ENCODE data around the gene ZFYVE28.

Gene ZFYVE28

GRCh38 chr4:2327579-2327978 lies 90.9 kb downstream of the ZFYVE28 start:
- no peak for DNase-seq

- no peak for DNase-seq
These were observed 93.6 kb downstream of the ZFYVE28 start for GRCh38 chr4:2324891-2325290.

DNA sequence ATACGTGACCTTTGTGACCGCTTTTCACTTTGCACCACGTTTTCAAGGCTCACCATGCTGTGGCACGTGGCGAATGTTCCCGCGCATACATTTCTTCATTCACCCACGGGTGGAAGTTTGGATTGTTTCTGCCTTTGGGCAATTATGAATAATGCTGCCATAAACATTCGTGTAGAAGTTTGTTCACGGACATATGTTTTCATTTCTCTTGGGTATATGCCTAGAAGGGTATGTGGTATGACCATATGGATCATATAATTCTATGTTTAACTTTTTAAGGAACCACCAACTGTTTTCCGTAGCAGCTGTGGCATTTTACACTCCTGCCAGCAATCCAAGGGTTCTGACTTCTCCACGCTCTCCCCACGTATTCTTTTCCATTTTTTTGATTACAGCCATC lies 95.6 kb downstream of the ZFYVE28 start:
- DNase-seq, result no peak

GRCh38 chr4:2322227-2322626 lies 96.2 kb downstream of the ZFYVE28 start:
- no peak for DNase-seq

GRCh38 chr4:2321279-2322196 lies 96.9 kb downstream of the ZFYVE28 start:
- no peak for DNase-seq

GRCh38 chr4:2320746-2321145 lies 97.7 kb downstream of the ZFYVE28 start:
- DNase-seq, result no peak

DNA sequence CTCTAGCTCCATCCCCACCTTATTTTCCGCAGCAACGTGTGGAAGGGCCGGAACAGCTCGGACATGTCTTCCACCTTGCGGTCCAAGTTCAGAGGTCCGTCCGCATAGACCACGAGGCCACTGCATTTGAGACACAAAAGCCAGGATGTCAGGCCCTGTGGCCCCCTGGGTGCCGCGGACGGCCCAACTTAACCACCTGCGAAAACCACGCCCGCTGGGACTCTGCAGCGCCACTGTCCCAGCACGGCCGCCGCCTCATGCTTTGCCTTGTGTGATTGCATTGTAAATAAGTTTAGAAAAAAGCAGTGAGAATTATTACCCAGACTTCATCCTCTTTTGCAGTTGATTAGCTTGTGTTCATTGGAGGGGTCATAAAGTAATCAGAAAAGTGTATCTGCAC lies 98.3 kb downstream of the ZFYVE28 start:
- no peak for DNase-seq

DNA sequence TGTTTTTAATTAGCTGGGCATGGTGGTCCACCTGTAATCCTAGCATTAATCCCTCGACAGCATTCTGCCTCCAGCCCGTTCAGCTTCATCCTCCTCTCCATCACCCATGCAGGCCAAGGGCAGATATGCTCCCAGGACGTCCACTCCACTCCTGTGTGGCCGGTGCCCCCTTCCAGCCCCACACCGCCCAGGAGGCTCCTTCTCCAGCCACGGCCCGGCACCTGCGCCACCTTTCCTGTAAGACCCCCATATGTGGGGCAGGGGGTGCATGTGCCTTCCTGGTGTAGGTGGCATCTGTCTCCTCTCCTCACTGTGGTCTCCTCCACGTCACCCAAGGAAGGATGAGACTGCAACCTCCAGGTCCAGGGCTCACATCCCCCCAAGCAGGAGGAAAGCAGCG lies 99.6 kb downstream of the ZFYVE28 start:
- DNase-seq, result no peak

DNA sequence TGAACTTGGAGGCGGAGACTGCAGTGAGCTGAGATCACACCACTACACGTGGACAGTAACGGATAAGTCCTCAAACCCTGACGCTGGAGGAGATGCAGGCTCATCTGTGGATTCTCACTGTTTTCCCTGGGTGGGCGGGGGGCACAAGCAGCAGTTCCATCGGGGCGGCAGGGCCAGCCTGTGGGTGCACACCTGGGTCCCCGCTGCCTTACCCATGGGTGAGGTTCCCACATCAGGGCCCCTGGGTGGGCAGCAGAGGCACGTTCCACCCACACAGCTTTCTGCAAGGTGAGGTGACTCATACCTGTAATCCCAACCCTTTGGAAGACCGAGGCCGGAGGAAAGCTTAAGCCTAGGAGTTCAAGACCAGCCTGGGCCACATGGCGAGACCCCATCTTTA lies 100.0 kb downstream of the ZFYVE28 start:
- DNase-seq, result no peak

DNA sequence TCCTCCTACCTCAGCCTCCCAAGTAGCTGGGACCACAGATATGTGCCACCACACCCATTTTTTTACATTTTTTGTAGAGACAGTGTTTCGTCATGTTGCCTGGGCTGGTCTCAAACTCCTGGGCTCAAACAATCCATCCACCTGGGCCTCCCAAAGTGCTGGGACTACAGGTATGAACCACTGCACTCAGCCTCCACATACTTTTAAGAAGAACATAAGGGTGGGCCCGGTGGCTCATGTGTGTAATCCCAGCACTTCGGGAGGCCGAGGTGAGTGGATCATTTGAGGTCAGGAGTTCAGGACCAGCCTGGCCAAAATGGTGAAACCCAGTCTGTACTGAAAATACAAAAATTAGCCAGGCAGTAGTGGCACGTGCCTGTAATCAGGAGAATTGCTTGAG lies 105.1 kb downstream of the ZFYVE28 start:
- DNase-seq, result no peak

GRCh38 chr4:2306773-2307410 lies 111.6 kb downstream of the ZFYVE28 start:
- DNase-seq, result no peak

DNA sequence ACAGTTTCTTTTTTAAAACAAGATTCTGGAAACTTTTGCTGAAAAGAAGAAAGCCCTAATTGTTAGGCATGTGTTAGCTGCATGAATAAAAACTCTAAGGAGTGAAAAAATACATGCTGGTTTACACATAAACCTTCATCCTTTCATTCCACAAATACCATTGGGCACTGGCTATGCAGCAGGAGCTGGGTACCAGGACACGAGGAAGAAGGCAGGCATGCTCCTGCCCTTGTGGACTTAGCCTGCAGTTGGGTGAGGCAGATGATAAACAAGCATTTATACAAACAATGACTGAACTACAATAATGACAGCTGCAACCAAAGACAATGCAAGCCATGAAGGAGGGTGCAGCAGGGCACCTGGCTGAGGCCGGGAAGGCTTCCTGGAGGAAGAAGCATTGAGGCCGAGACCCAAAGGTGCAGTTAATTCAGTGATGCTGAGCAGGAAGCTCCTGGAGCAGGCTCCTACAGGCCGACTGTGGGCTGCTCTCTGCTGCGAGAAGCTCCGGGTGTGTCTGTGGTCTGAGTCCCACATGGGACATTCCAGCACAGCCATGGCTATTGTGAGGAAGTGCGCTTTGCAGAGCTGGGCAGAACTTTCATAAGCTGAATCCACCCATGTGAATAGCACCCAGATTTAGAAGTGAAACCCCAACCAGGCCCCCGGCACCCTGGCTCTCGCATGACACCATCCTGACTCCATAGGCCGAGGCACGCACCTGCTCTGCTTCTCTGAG lies 112.5 kb downstream of the ZFYVE28 start:
- DNase-seq, result no peak

DNA sequence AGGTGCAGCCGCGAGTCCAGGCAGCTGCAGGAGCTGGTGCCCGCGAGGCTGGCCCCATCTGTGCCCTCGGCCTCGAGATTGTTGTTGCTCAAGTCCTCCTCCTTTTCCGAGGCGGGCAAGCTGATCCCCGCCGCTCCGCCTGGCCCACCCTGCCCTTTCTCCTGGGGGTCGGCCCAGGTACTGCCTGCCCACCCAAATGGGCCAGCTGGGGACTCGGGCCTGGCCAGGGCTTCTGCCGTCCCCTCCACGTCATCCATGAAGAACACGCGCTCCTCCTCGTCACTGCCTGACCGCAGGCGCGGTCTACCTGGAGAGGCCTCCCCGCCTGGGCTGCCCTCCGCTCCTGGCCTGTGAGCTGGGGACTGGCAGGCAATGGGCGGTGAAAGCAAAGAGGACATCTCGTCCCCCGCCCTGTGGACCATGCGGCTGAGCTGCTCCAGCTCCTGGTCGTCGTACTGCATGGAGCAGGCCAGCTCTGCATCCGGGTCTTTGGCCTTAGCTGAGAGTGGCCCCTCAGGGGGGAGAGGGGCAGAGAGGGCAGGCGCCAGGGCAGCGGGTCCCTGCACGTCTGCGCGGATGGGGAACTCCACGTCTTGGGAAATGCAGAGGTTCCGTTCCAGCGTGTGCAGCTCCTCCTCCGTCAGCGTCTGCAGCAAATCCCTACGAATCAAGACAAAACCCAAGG lies 113.4 kb downstream of the ZFYVE28 start:
- no peak for DNase-seq

DNA sequence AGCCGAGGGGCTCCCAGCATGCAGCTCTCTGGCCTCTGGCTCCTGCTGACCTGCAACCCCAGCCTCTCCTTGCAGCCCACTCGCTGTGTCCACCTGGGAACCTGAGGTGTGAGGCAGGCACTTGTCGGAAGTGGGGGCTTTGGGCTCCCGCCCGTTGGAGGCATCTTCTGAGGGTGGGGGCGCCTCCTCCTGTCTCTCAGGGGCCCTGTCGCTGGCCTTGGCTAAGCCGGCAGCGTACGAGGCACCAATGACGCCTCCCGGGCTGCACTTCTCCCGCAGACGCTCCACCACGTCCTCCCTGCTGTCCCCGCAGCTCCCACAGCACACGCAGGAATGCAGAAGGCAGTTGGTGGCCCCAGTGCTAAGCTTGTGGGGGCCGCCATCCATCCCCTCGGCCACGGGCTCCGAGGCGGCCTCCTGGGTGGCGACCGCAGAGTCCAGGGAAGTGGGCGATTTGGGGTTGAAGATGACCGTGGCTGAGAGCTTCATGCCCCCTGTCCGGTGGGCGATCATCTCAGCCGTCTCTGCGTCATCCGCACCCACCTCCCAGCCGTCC lies 114.0 kb downstream of the ZFYVE28 start:
- DNase-seq, result no peak

- no peak for DNase-seq
These were observed 114.6 kb downstream of the ZFYVE28 start for GRCh38 chr4:2303686-2304320.

- no peak for DNase-seq
These were observed 115.2 kb downstream of the ZFYVE28 start for GRCh38 chr4:2303121-2303685.

GRCh38 chr4:2302387-2303119 lies 115.9 kb downstream of the ZFYVE28 start:
- no peak for DNase-seq

DNA sequence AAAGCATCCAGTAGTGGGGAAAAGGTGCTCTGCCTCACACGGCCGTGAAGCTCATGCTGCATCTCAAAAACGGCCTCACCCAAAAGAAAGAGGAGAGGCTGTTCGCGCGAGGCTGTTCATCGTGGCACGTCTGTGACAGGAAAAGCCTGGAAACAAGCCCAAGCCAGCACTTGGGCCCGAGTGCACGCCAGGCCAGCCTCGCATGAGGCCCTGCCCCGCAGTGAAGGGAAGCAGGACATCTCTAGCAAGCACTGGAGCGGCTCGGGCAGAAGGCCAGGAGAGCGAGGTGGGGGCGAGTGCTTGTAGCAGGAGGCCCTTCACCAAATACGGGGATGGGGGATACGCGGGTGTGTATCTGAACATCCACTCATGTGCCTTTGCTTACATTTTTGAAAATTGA lies 116.6 kb downstream of the ZFYVE28 start:
- DNase-seq, result no peak

GRCh38 chr4:2301225-2301642 lies 117.2 kb downstream of the ZFYVE28 start:
- DNase-seq, result no peak

DNA sequence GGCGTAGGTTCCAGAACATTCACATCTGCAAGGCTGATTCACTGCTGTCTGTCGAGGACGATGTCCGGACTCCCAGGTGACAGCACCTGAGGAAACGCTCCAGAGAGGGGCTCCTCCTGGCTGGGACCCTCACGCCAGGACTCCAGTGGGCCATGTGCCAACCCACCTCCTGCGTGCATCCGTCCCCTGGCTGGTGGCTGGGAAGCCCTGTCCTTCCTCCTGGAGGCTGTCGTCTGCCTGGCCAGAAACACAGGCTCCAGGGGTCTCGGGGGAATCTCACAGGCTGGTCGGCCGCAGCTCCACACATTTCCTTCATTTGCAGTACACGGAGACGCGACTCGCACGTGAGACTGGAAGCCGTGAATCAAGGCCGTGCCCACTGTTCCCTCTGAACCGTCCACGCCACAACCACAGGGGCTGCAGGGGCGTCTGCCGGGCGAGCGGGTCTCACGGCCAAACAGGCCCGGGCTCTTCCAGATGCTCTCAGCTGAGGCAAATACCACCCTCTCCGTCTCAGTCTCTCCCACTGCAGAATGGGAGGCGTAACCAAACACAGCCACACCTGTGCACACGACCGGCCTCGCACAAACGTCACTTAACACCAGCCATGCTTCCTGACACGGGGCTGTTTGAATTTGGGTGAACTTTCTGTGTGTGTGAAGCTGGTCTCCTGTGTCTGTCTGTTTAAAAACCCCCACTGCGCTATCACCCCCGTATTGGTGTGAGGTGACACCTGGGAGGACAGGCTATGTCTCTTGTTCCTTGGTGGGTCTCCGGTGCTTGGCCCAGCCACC lies 117.8 kb downstream of the ZFYVE28 start:
- no peak for DNase-seq
